Fibroblast of the conjunctiva (primary cell): ENCODE results near the gene TAGLN2.

Source experiments
- DNase-seq: peaks from one replicate; pipeline ENCODE4 v3.0.0-alpha.2; 2010; ENCODE audit warnings: low read depth

The TAGLN2 gene

GRCh38 chr1:159924791-159925718, at the start of gene TAGLN2:
TSS of gene TAGLN2 (minus strand) at chr1:159925507. CDS start at chr1:159920509, 4,998 bp downstream.
- DNase-seq = peak; percentile 87

DNA sequence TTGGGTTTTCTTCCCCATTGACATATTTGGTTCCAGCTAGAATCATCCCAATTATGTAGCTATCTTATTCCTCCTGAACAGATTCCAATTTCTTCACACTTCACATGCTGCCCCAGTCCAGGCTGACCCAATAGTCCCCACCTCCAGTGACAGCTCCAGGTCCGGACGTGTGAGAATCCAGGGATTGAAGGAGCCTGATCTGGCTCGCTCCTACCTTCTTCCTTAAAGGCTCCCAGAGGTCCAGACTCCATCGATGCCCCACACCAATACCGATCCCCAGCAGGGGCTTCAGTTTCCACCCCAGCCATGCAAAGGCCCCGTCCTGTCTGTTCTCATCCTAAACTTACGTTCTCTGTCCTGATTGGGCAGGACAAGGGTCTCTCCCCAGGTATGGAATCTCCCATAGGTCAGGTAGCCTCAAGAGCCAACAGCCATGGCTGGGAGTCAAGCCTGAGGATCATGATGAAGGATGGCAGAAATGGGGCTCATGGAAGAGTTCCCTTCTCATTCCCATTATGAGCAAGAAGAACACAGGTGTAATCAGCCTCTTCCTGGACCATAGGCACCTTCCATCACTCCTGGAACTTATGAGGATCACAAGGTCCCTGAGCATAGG, 49.2 kb upstream of the TAGLN2 start:
- no peak for DNase-seq

GRCh38 chr1:159973350-159973940, 48.1 kb upstream of the TAGLN2 start:
- DNase-seq = no peak

DNA sequence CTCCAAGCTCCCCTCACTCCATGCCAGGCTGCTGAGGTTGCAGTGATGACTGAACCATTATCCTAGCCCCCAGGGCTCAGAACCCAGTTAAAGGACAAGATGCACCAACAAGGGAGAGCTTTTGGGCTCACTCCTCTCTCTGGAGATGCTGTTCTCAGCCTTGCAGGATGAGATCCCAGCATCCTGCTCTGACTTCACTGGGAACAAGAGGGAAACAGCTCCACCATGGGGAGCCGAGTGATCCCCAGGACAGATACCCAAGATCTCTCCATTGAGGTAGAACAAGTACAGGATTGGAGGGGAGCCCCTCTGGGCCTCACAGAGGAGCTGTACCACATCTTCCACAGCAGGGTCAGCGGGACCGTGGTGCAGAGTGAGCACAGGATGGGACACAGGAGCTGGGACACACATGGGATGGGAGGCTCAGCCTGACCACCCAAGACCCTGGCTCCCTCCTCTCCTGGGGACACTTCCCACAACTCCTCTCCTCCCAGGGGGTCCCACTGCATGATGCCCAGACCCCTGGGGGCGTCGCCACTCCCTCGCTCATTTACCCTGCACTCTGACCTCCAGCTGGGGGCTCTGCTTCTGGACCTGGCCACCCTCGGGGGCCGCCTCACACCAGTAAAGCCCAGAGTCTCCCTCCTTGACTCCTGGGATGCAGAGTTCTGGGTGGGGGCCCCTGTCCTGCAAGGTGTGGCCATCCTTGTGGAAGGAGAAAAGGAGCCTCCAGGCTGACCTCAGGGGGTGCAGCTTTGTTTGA, 47.3 kb upstream of the TAGLN2 start:
- DNase-seq = no peak

DNA sequence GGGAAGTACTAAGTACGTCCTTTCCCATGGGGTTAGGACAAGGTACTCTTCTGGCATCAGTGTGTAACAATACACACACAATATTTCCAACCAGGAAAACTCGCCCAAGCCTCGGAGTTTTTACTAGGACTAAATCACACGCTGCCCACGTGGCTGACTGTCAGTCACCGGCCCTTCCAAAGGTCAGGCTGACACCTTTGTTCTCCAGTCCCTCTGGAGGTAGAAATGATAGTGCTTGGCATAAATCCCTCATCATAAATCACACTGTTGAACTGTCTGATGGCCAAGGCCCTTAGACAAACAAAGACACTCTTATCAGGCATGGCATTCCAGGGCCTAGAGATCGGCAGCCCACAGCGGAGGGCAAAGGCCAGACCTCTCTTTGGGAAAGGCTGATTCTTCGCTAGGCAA, 45.6 kb upstream of the TAGLN2 start:
- no peak for DNase-seq

DNA sequence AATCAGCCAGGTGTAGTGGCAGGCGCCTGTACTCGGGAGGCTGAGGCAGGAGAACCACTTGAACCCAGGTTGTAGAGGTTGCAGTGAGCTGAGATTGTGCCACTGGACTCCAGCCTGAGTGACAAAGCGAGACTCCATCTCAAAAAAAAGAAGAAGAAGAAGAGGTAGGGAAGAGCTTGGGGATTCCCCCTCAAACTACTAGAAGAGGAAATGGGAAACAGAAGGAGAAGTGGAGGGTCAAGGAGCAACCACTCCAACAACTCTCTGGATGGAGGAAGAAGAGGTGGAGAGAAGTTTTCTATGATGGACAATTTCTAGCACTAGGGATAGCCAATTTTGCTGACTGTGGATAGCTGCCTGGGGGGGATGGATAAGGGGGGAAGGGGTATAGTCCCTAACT, 43.6 kb upstream of the TAGLN2 start:
- DNase-seq = no peak

- no peak for DNase-seq
Observed at GRCh38 chr1:159965263-159965662, 40.0 kb upstream of the TAGLN2 start.

DNA sequence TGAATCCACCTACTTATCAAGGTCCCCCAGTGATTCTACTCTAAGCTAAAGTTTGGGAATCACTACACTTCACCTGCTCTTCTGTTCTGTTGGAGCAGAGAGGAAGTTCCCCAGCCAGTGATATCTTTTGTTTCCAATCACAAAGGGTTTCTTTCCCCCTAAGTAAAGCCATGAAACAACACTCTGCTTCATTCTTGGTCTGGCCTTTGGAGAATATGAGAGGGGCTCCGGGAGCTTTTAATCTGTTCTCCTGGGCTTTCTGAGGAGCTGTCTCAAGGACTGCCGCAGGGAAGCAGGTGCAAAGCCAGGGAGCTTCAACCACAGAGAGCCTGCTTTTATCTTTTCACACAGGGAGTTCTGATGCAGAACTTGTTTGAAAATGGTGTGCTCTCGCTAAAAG, 38.8 kb upstream of the TAGLN2 start:
- DNase-seq = no peak

DNA sequence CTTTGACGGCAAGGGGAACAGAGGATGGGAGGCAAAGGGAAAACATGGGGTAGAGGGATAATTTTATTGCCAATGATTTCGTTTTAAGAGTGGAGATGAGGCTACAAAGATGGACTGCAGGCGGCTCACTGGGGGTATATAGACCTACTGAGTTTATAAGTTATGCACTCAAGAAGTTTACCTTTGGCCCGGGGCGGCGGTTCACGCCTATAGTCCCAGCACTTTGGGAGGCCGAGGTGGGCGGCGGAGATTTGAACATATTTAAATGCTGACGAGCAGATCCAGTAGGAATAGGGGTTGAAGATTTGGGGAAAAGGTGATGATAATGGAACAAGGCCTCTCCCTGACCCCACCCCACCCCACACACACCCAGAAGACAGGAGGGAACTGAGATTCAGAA, 36.9 kb upstream of the TAGLN2 start:
- DNase-seq = no peak

GRCh38 chr1:159961636-159962035, 36.3 kb upstream of the TAGLN2 start:
- no peak for DNase-seq

DNA sequence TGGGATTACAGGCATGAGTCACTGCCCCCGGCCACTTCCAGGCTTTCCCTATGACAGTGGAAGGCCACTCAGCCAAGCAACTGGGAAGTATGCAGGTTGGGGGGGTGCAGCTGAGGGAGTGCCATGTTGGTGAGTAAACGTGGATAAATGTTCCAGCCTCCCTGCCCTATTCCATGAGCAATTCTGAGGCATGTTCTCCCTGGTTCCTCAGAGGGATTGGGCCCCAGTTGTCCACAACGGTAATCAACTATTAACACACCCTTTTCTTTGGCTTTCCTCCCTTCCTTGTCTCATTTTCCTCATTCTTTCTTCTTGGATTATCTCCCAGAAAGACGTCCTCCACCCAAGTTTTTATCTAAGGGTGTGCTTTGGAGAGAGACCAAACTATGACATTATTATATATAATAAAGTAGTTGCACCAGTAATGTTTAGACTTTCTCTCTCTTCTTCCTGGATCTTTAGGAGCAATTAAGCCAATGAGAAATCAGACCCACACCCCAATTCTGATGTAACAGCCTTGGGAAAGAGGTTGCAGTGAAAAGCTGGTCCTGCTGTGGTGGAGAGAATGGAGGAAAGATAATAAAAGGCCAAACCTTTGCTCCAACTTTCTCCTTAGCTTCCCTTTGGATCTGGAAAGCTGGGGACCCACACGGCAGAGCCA, 35.5 kb upstream of the TAGLN2 start:
- peak; percentile 79 for DNase-seq

- DNase-seq = no peak
Observed at GRCh38 chr1:159959451-159959850, 34.1 kb upstream of the TAGLN2 start.

DNA sequence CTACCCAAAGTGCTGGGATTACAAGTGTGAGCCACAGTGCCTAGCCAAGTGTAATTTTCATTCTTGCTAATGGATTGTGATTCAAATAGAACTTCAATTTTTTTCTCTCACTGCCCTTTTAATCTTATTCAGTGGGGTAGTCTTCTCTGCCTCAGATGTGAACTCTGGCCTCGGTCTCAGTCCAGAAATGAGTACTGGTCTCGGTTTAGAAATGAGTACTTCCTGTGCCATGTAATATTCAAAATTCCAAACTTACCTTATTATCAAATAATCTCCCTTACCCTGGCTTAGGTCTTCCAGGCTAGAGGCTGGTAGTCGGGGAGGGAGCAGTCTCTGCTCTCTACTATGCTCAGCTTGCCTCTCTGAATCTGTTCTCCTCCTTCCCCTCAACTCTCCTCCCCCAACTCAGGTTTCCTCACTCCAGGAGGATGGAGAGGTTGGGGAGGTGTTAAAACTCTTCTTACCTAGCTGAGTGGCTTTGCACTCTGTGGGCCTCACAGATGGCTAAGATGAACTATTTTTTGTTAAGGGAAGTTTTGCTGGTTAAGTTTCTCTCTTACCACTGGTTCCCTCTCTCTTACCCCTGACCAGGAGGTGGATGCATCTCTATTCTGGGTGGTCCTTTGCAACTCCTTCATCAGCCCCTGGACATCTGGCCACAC, 33.5 kb upstream of the TAGLN2 start:
- DNase-seq = no peak

DNA sequence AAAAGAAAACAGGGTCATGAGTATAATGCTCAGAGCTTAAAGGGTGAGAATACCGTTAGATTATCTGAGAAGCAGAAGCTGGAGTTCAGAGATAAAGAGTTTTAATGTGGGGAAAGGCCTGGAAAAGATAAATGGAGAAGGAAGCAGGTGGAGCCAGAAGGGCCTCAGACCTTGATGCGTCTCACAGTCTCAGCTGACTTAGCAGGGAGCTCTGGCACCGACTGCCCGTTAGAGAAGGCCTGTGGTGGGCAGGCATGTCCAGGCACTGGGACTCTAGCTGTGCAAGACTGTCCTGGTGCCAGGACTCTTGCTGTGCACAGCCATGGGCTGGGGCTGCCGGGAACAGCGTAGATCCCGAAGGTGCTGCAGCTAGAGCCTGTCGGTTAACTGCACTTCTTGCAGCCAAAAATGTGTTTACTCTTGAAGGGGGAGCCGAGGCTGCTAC, 32.5 kb upstream of the TAGLN2 start:
- DNase-seq = no peak

- no peak for DNase-seq
Observed at GRCh38 chr1:159955456-159955855, 30.1 kb upstream of the TAGLN2 start.

GRCh38 chr1:159953536-159954515, 28.5 kb upstream of the TAGLN2 start, which contains the start of gene SLAMF9:
TSS of gene SLAMF9 (minus strand) at chr1:159954237. CDS start at chr1:159954137, 100 bp downstream.
- no peak for DNase-seq

DNA sequence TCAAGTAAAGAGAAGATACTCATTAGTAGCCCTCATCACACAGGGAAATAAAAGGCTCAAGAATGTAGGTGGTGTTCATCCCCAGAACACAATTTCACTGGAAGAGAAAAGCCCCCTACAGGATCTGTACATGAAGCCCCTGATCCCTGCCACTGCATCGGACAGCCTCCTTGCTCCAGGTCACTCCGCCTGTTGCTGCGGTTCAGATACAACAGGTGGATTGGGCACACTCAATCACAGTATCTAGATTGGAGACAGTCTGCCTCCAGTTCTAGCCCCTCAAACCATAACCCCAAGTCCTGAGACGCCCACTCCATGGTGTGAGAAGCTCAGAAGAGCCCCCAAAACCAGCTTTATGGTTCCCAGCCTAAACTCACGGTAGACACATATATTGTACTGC, 27.6 kb upstream of the TAGLN2 start:
- DNase-seq = no peak

DNA sequence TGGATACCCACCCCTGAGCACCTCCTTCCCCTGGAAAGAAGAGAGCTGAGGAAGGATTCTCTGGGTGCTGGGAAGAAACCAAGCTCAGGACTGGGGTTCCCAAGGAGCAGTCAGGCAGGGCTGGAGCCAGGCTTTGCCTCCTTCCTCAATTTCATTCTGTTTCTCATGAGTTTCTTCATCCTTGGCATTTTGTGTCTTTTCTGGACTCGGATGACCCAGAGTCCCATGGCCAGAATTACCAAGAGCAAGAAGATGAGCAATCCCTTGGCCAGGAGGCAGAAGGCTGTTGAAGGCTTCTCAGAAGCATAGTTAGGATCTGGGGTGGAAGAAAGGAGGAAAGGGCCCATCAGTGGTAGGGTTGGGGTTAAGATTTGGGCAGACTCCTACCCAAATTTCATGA, 26.2 kb upstream of the TAGLN2 start:
- no peak for DNase-seq

DNA sequence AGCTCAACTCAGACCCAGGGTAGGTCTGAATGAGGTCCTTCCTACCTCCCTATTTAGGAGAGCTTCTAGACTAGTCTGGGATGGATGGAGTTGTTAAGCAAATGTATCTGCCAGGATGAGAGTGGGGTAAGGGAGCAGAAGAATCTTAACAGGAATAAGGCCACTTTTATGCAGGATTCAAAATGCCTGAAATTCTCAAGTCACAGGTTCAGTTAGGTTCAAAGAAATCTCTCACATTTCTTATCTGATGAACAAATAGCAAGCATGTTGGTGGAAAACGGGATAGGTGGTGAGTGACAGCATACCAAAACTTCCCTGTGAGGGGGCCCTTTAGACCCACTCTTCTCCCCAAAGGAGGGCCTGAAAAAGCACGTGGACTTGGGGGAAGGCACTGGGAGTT, 25.7 kb upstream of the TAGLN2 start:
- no peak for DNase-seq

DNA sequence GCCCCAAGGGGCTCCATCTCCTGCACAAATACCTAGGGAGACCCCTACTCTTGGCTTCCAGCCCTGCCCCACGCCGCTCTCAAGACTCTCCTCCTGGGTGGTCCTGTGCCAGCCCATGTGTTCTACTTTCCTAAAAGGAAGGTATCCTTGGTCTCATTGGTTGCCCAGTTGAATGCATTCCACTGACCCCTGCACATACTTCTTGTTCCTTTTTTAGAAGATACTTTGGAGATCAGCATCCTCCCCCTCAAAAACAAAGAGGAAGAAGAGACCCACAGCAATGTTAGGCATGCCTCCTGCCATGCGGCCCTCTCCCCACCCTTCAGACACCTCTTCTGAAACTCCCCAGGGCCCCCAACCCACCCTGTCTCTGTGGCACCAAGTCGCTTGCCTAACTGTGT, 24.7 kb upstream of the TAGLN2 start:
- DNase-seq = no peak
